Activated T-helper 17 cell treated with anti-CD3 and anti-CD28 coated beads, Interleukin-2, amount 50 U/mL, for 72 hours (primary cell): Measurements from ENCODE around the gene PCNX1. TPM values are rescaled to one million over a fixed set of nuclear protein-coding genes. Genes with fewer than 3 reads are reported as not detected.
A peak's percentile ranks its signal among the peaks of the same experiment; 100 is the strongest.

Experiments used
- ATAC-seq: fragments of 150-1000 bp; cut with Tn5 transposase; replicated peaks from 2 replicates; pipeline ENCODE4 v1.10.0; 2021; ENCODE audit warnings: mild to moderate bottlenecking, moderate library complexity
- H3K27ac Mint-ChIP-seq: one replicate; pipeline ENCODE4 v1.8.0; 2022; ENCODE audit warnings: mixed read lengths
- H3K27me3 Mint-ChIP-seq: one replicate; pipeline ENCODE4 v1.8.0; 2022; ENCODE audit warnings: mixed read lengths
- H3K36me3 Mint-ChIP-seq: one replicate; pipeline ENCODE4 v1.8.0; 2022; ENCODE audit warnings: low read depth, mild to moderate bottlenecking, mixed read lengths
- H3K4me1 Mint-ChIP-seq: one replicate; pipeline ENCODE4 v1.8.0; 2022; ENCODE audit warnings: mixed read lengths
- H3K4me3 Mint-ChIP-seq: one replicate; pipeline ENCODE4 v1.8.0; 2022; ENCODE audit warnings: mild to moderate bottlenecking, mixed read lengths
- H3K9me3 Mint-ChIP-seq: one replicate; pipeline ENCODE4 v1.8.0; 2022; ENCODE audit warnings: mixed read lengths
- total RNA-seq, 2 donors: library from RNA; stranded (reverse); gene quantifications; one replicate each; pipeline ENCODE4 v1.2.3, GENCODE V29; 2022

PCNX1 gene
- total RNA-seq, 2 donors from 2014 or later, result 52.1 to 82.0 TPM

DNA sequence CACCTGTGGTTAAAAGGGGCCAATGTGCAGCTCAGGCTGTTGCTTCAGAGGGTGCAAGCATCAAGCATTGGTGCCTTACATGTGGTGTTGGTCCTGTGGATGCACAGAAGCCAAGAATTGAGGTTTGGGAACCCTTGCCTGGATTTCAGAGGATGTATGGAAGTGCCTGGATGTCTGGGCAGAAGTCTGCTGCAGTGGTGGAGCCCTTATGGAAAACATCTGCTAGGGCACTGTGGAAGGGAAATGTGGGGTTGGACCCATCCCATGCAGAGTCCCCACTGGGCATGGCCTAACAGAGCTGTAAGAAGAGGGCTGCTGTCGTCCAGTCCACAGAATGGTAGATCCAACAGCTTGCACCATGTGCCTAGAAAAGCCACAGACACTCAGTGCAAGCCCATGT lies 36.6 kb downstream of the PCNX1 start:
- H3K27ac Mint-ChIP-seq, result peak overlapping the region; percentile 75
- H3K4me3 Mint-ChIP-seq, result peak overlapping the region; percentile 67
- ATAC-seq, result no peak
- peaks cover 15% of the 10 kb centered on the region for H3K9me3 Mint-ChIP-seq
- peaks cover 66% of the 10 kb centered on the region for H3K36me3 Mint-ChIP-seq
- peaks cover 40% of the 10 kb centered on the region for H3K4me1 Mint-ChIP-seq
- H3K27me3 Mint-ChIP-seq, result no peaks in the 10 kb centered on the region

DNA sequence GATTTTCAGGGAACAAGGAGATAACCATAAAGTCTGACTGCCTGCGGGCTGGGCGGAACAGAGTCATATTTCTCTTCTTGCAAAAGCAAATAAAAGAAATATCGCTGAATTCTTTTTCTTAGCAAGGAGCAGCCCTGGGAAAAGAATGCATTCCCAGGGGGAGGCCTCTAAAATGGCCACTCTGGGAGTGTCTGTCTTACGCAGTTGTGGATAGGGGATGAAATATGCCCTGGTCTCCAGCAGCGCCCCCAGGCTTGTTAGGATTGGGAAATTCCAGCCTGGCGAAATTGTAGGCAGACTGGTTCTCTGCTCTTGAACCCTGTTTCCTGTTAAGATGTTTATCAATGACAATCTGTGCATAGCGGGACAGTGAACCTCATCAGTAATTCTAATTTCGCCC lies 40.5 kb downstream of the PCNX1 start:
- Mint-ChIP-seq H3K4me3 (no peak overlapping the region), H3K9me3 (peaks cover 15% of the 10 kb centered on the region), H3K4me1 (peaks cover 12% of the 10 kb centered on the region), H3K36me3 (peaks cover 83% of the 10 kb centered on the region), H3K27me3 (no peaks in the 10 kb centered on the region), H3K27ac (no peak overlapping the region)
- ATAC-seq, result no peak

DNA sequence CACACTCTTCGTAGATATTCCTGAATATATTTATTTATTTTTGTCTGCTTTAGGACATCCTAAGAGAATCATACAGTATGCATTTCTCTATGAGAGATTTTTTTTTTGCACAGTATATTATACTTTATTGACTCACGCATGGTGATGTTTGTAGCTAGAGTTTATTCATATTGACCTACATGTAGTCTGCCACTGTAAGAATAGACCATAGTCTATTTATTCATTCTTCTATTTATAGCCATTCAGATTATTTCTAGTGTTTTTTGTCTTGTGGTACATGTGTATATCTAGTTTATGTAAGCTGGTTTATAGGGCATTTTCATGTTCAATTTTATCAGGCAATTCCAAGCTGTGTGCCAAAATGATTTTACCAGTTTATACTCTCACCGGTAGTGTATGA lies 45.2 kb downstream of the PCNX1 start:
- no peak overlapping the region for H3K4me3 Mint-ChIP-seq
- H3K9me3 Mint-ChIP-seq, result peaks cover 2% of the 10 kb centered on the region
- peaks cover 22% of the 10 kb centered on the region for H3K4me1 Mint-ChIP-seq
- ATAC-seq, result no peak
- H3K36me3 Mint-ChIP-seq, result peaks cover 60% of the 10 kb centered on the region
- H3K27ac Mint-ChIP-seq, result no peak overlapping the region
- no peaks in the 10 kb centered on the region for H3K27me3 Mint-ChIP-seq

DNA sequence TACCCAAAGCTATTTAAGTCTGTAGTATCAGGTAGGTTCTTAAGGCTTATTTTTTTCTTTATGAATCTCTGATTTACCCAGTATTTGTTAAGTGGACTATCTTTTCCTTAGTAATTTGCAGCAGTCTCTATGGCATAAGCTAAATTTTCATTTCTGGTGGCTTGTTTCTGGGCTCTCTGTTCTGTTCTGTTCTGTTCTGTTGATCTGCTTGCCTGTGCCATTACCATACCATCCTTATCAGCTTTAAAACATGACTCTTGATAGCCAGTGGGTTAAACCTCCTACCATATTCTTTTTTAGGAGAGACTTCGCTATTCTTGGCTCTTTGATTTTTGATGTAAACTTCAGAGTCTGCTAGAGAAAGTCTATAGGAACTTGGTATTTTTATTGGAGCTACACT lies 46.8 kb downstream of the PCNX1 start:
- H3K4me1 Mint-ChIP-seq, result peaks cover 24% of the 10 kb centered on the region
- no peaks in the 10 kb centered on the region for H3K9me3 Mint-ChIP-seq
- H3K27me3 Mint-ChIP-seq, result no peaks in the 10 kb centered on the region
- H3K36me3 Mint-ChIP-seq, result peaks cover 60% of the 10 kb centered on the region
- H3K27ac Mint-ChIP-seq, result no peak overlapping the region
- no peak for ATAC-seq
- peak overlapping the region; percentile 50 for H3K4me3 Mint-ChIP-seq

GRCh38 chr14:70955543-70956480 lies 48.6 kb downstream of the PCNX1 start:
- Mint-ChIP-seq H3K4me1 (peaks cover 24% of the 10 kb centered on the region), H3K27ac (no peak overlapping the region), H3K9me3 (no peaks in the 10 kb centered on the region), H3K27me3 (no peaks in the 10 kb centered on the region), H3K36me3 (peaks cover 56% of the 10 kb centered on the region), H3K4me3 (peak overlapping the region; percentile 50)
- ATAC-seq, result no peak

- no peak overlapping the region for H3K27ac Mint-ChIP-seq
- H3K9me3 Mint-ChIP-seq, result no peaks in the 10 kb centered on the region
- ATAC-seq, result peak; percentile 93
- H3K4me1 Mint-ChIP-seq, result peaks cover 24% of the 10 kb centered on the region
- peaks cover 56% of the 10 kb centered on the region for H3K36me3 Mint-ChIP-seq
- H3K4me3 Mint-ChIP-seq, result peak overlapping the region; percentile 50
- no peaks in the 10 kb centered on the region for H3K27me3 Mint-ChIP-seq
These were observed 49.3 kb downstream of the PCNX1 start for GRCh38 chr14:70956511-70956910.

DNA sequence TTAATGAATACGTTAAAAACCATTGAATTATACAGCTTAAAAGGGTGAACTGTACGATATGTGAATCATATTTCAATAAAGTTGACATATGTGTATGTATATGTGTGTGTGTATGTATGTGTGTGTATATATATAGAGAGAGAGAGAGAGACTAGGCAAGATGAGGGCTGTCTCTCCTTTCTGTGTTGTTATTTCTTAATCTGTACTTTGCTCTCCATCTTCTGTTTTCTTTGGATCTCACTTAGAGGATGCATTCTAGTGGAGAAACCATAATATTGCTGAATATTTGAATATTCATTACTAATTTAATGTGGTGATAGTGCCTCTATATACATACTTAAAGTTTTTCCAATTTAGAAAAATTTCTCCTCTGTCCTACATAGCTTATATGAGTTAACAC lies 50.5 kb downstream of the PCNX1 start:
- H3K9me3 Mint-ChIP-seq, result no peaks in the 10 kb centered on the region
- peaks cover 57% of the 10 kb centered on the region for H3K36me3 Mint-ChIP-seq
- H3K27ac Mint-ChIP-seq, result peak overlapping the region; percentile 6
- peaks cover 28% of the 10 kb centered on the region for H3K4me1 Mint-ChIP-seq
- H3K4me3 Mint-ChIP-seq, result no peak overlapping the region
- ATAC-seq, result no peak
- no peaks in the 10 kb centered on the region for H3K27me3 Mint-ChIP-seq

DNA sequence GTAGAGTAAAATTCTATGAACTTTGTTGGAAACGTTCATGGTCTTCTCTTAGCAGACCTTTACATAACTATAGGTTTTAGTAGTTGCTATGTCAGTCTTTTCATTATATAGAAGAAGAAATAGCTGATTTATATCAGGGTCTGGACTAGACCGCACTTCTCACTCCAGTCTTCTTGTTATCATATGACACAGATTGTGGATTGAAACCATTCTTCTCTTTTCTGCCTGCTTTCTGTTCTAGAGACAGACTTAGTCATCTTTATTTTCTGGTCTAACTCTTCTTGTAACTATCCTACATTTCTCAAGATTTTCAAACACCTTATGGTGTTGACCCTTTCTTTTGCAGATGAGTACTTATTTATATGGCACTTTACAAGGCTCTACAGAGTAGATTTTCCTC lies 55.7 kb downstream of the PCNX1 start:
- peak overlapping the region; percentile 46 for H3K4me3 Mint-ChIP-seq
- peak; percentile 97 for ATAC-seq

DNA sequence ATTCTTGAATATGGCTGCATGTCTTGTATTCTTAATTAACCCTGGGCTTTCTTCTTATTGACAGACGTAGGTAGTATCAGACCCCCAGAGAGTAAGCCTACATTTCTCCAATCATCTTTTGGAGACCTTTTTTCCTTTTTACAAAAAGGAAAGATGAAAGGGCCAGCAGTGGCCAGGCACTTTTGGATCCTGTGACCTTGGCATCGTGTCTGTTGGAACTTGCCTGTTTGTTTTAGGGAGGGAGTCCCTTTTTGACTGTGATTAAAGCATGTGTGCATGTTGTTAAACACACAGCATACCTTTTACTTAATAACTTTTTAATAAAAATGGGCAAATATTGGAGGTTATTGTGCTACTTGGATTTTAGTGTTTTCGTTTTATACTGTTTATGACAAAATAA lies 57.2 kb downstream of the PCNX1 start:
- Mint-ChIP-seq H3K9me3 (no peaks in the 10 kb centered on the region), H3K4me1 (peaks cover 14% of the 10 kb centered on the region), H3K36me3 (peaks cover 82% of the 10 kb centered on the region), H3K27me3 (no peaks in the 10 kb centered on the region), H3K4me3 (peak overlapping the region; percentile 5), H3K27ac (peak overlapping the region; percentile 52)
- no peak for ATAC-seq

More for the DNA sequence above, 55.7 kb downstream of the PCNX1 start:
- peaks cover 10% of the 10 kb centered on the region for H3K4me1 Mint-ChIP-seq
- peaks cover 72% of the 10 kb centered on the region for H3K36me3 Mint-ChIP-seq
- peak overlapping the region; percentile 53 for H3K27ac Mint-ChIP-seq
- no peaks in the 10 kb centered on the region for H3K9me3 Mint-ChIP-seq
- no peaks in the 10 kb centered on the region for H3K27me3 Mint-ChIP-seq

GRCh38 chr14:70971560-70971959 lies 64.3 kb downstream of the PCNX1 start:
- Mint-ChIP-seq H3K27ac (peak overlapping the region; percentile 73), H3K27me3 (no peaks in the 10 kb centered on the region), H3K36me3 (peaks cover 67% of the 10 kb centered on the region), H3K4me1 (peaks cover 18% of the 10 kb centered on the region), H3K9me3 (no peaks in the 10 kb centered on the region), H3K4me3 (peak overlapping the region; percentile 3)
- ATAC-seq, result no peak

DNA sequence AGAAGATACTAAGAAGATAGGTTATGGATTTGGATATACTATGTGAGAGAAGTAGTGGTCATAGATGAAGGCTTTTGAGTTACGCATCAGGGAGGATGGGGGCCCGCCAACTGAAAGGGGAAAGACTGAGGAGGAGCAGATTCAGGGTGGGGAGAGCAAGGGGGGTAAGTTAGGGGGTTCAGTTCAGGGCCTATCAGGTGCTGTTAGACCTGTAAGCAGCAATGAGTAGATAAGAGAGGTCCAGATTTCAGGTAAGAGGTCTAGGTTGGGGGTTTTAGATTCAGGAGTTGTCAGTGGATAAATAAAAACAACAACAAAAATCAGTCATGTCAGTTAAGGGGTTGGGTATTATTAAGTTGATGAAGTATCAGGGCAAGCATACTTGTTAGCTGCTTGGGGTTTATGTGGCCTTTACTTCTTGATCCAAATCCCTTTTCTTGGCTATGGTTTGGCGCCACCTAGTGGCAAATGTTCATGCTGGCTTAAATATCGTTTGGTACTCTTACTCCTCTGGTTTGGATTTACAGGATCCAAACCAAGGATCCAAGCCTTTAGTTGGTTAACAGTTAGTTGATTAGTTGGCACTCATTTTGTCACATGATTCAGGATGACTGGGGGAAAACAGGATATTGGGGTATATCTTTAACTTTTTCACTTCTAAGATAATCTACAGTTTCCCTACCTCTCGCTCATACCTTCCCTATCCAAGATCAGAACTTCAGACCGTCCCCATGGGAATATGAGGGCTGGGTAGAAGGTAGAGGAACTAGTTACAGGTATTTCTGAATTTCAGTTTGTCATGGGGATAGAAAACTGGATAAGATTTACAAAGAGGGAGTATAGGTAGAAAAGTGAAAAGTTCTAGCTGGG lies 65.1 kb downstream of the PCNX1 start:
- peak; percentile 89 for ATAC-seq
- H3K9me3 Mint-ChIP-seq, result no peaks in the 10 kb centered on the region
- H3K4me1 Mint-ChIP-seq, result peaks cover 18% of the 10 kb centered on the region
- H3K4me3 Mint-ChIP-seq, result peak overlapping the region; percentile 3
- peaks cover 75% of the 10 kb centered on the region for H3K36me3 Mint-ChIP-seq
- H3K27ac Mint-ChIP-seq, result peak overlapping the region; percentile 73
- no peaks in the 10 kb centered on the region for H3K27me3 Mint-ChIP-seq

- H3K4me1 Mint-ChIP-seq, result peaks cover 34% of the 10 kb centered on the region
- H3K9me3 Mint-ChIP-seq, result no peaks in the 10 kb centered on the region
- peaks cover 66% of the 10 kb centered on the region for H3K36me3 Mint-ChIP-seq
- H3K27ac Mint-ChIP-seq, result no peak overlapping the region
- no peaks in the 10 kb centered on the region for H3K27me3 Mint-ChIP-seq
- no peak for ATAC-seq
- no peak overlapping the region for H3K4me3 Mint-ChIP-seq
These were observed 69.3 kb downstream of the PCNX1 start for GRCh38 chr14:70976591-70976990.

- Mint-ChIP-seq H3K9me3 (no peaks in the 10 kb centered on the region), H3K27me3 (no peaks in the 10 kb centered on the region), H3K4me1 (peaks cover 31% of the 10 kb centered on the region), H3K4me3 (peak overlapping the region; percentile 65), H3K36me3 (peaks cover 32% of the 10 kb centered on the region), H3K27ac (peak overlapping the region; percentile 86)
- ATAC-seq, result peak; percentile 82
These were observed 74.0 kb downstream of the PCNX1 start for GRCh38 chr14:70981000-70981952.

DNA sequence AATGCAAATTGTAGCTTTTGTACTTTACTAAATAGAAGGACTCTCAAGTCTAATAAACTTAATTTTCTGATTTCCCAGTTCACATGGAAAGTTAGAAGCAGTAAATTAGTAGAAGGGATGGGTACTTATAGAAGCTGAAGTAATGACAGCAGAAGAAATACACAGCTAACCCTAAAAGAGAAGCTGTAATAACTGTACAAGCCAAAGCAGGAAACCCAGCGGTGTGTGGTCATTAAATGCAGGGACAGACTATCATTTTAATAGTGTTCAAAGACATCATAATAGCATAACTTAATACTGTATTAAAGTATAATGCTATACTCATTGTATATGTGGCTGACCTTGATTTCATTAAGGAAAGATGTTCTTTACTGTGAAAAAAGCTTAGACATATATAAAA lies 74.9 kb downstream of the PCNX1 start:
- no peaks in the 10 kb centered on the region for H3K27me3 Mint-ChIP-seq

More for the DNA sequence above, 74.9 kb downstream of the PCNX1 start:
- ATAC-seq, result no peak
- Mint-ChIP-seq H3K9me3 (no peaks in the 10 kb centered on the region), H3K4me1 (peaks cover 31% of the 10 kb centered on the region), H3K4me3 (peak overlapping the region; percentile 65), H3K36me3 (peaks cover 23% of the 10 kb centered on the region), H3K27ac (peak overlapping the region; percentile 86)
